ENCODE results near the gene MRPL21. TPM values are rescaled to one million over a fixed set of nuclear protein-coding genes. Genes with fewer than 3 reads are reported as not detected.

The MRPL21 gene
- total and polyA plus RNA-seq, 2 experiments from 2014 or later, result 62.4 to 232 TPM

DNA sequence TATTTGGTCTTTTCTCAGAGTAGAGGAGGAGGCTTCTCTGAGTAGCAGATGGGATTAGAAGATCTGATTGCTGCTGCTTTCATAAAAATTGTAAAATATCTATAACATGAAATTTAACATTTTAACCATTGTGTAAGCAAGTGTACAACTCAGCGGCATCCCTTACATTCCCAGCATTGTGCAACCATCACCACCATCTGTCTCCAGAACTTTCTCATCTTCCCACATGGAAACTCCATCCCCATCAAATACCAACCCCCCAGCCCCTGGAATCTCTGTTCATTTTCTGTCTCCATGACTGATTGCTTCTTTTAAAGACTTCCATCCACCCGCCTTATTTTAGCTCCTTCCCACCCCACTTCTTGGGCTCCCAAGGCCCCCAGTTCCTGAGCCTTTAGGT lies 44.9 kb upstream of the MRPL21 start:
- no peaks in the 10 kb centered on the region for H3F3A ChIP-seq (replicated peaks; ENCODE audit: low read depth)
- H3K27ac Mint-ChIP-seq, result no peak overlapping the region
- H3K4me2 ChIP-seq, result no peak overlapping the region
- no peaks in the 10 kb centered on the region for H3K36me3 Mint-ChIP-seq (ENCODE audit: low read depth)
- no peaks in the 10 kb centered on the region for H3K27me3 ChIP-seq (ENCODE audit: insufficient read depth)
- no peaks in the 10 kb centered on the region for H3K9me3 Mint-ChIP-seq
- peaks cover 24% of the 10 kb centered on the region for H3K4me1 Mint-ChIP-seq
- H3K27ac ChIP-seq (ENCODE audit: low read depth), result no peak overlapping the region
- no peak overlapping the region for H3K4me3 ChIP-seq
- H3K27me3 Mint-ChIP-seq (ENCODE audit: insufficient read depth, low read depth, poor library complexity), result peaks cover 4% of the 10 kb centered on the region
- no peaks in the 10 kb centered on the region for H3K79me2 ChIP-seq (replicated peaks; ENCODE audit: insufficient read depth)
- TF ChIP-seq CREB1 (CRISPR knock-in tag; IDR thresholded peaks at IDR 0.05; ENCODE audit: low read depth) (no peak), EZH2phosphoT487 (IDR thresholded peaks at IDR 0.05; ENCODE audit: unreplicated experiment) (no peak), EZH2 (IDR thresholded peaks at IDR 0.05; ENCODE audit: low read depth, unreplicated experiment) (no peak), STAT1 (IDR thresholded peaks at IDR 0.05; ENCODE audit: unreplicated experiment) (no peak), NANOG (IDR thresholded peaks at IDR 0.05; ENCODE audit: borderline replicate concordance) (no peak), JUNB (IDR thresholded peaks at IDR 0.05; ENCODE audit: unreplicated experiment) (no peak), POLR2AphosphoS5 (IDR thresholded peaks at IDR 0.05; ENCODE audit: low read depth) (no peak), ZNF331 (CRISPR knock-in tag; IDR thresholded peaks at IDR 0.05; ENCODE audit: low read depth) (no peak), ZNF114 (CRISPR knock-in tag; IDR thresholded peaks at IDR 0.05) (no peak)
- TF ChIP-seq, protein P1, sequence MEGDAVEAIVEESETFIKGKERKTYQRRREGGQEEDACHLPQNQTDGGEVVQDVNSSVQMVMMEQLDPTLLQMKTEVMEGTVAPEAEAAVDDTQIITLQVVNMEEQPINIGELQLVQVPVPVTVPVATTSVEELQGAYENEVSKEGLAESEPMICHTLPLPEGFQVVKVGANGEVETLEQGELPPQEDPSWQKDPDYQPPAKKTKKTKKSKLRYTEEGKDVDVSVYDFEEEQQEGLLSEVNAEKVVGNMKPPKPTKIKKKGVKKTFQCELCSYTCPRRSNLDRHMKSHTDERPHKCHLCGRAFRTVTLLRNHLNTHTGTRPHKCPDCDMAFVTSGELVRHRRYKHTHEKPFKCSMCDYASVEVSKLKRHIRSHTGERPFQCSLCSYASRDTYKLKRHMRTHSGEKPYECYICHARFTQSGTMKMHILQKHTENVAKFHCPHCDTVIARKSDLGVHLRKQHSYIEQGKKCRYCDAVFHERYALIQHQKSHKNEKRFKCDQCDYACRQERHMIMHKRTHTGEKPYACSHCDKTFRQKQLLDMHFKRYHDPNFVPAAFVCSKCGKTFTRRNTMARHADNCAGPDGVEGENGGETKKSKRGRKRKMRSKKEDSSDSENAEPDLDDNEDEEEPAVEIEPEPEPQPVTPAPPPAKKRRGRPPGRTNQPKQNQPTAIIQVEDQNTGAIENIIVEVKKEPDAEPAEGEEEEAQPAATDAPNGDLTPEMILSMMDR (conservative IDR thresholded peaks at IDR 0.05; ENCODE audit: low read depth in 2 of 2), result no peak
- TF ChIP-seq, protein P2, sequence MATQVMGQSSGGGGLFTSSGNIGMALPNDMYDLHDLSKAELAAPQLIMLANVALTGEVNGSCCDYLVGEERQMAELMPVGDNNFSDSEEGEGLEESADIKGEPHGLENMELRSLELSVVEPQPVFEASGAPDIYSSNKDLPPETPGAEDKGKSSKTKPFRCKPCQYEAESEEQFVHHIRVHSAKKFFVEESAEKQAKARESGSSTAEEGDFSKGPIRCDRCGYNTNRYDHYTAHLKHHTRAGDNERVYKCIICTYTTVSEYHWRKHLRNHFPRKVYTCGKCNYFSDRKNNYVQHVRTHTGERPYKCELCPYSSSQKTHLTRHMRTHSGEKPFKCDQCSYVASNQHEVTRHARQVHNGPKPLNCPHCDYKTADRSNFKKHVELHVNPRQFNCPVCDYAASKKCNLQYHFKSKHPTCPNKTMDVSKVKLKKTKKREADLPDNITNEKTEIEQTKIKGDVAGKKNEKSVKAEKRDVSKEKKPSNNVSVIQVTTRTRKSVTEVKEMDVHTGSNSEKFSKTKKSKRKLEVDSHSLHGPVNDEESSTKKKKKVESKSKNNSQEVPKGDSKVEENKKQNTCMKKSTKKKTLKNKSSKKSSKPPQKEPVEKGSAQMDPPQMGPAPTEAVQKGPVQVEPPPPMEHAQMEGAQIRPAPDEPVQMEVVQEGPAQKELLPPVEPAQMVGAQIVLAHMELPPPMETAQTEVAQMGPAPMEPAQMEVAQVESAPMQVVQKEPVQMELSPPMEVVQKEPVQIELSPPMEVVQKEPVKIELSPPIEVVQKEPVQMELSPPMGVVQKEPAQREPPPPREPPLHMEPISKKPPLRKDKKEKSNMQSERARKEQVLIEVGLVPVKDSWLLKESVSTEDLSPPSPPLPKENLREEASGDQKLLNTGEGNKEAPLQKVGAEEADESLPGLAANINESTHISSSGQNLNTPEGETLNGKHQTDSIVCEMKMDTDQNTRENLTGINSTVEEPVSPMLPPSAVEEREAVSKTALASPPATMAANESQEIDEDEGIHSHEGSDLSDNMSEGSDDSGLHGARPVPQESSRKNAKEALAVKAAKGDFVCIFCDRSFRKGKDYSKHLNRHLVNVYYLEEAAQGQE (IDR thresholded peaks at IDR 0.05; ENCODE audit: unreplicated experiment), result no peak
- TF ChIP-seq, protein P3, sequence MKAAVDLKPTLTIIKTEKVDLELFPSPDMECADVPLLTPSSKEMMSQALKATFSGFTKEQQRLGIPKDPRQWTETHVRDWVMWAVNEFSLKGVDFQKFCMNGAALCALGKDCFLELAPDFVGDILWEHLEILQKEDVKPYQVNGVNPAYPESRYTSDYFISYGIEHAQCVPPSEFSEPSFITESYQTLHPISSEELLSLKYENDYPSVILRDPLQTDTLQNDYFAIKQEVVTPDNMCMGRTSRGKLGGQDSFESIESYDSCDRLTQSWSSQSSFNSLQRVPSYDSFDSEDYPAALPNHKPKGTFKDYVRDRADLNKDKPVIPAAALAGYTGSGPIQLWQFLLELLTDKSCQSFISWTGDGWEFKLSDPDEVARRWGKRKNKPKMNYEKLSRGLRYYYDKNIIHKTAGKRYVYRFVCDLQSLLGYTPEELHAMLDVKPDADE (IDR thresholded peaks at IDR 0.05), result no peak
- TF ChIP-seq, protein P4, sequence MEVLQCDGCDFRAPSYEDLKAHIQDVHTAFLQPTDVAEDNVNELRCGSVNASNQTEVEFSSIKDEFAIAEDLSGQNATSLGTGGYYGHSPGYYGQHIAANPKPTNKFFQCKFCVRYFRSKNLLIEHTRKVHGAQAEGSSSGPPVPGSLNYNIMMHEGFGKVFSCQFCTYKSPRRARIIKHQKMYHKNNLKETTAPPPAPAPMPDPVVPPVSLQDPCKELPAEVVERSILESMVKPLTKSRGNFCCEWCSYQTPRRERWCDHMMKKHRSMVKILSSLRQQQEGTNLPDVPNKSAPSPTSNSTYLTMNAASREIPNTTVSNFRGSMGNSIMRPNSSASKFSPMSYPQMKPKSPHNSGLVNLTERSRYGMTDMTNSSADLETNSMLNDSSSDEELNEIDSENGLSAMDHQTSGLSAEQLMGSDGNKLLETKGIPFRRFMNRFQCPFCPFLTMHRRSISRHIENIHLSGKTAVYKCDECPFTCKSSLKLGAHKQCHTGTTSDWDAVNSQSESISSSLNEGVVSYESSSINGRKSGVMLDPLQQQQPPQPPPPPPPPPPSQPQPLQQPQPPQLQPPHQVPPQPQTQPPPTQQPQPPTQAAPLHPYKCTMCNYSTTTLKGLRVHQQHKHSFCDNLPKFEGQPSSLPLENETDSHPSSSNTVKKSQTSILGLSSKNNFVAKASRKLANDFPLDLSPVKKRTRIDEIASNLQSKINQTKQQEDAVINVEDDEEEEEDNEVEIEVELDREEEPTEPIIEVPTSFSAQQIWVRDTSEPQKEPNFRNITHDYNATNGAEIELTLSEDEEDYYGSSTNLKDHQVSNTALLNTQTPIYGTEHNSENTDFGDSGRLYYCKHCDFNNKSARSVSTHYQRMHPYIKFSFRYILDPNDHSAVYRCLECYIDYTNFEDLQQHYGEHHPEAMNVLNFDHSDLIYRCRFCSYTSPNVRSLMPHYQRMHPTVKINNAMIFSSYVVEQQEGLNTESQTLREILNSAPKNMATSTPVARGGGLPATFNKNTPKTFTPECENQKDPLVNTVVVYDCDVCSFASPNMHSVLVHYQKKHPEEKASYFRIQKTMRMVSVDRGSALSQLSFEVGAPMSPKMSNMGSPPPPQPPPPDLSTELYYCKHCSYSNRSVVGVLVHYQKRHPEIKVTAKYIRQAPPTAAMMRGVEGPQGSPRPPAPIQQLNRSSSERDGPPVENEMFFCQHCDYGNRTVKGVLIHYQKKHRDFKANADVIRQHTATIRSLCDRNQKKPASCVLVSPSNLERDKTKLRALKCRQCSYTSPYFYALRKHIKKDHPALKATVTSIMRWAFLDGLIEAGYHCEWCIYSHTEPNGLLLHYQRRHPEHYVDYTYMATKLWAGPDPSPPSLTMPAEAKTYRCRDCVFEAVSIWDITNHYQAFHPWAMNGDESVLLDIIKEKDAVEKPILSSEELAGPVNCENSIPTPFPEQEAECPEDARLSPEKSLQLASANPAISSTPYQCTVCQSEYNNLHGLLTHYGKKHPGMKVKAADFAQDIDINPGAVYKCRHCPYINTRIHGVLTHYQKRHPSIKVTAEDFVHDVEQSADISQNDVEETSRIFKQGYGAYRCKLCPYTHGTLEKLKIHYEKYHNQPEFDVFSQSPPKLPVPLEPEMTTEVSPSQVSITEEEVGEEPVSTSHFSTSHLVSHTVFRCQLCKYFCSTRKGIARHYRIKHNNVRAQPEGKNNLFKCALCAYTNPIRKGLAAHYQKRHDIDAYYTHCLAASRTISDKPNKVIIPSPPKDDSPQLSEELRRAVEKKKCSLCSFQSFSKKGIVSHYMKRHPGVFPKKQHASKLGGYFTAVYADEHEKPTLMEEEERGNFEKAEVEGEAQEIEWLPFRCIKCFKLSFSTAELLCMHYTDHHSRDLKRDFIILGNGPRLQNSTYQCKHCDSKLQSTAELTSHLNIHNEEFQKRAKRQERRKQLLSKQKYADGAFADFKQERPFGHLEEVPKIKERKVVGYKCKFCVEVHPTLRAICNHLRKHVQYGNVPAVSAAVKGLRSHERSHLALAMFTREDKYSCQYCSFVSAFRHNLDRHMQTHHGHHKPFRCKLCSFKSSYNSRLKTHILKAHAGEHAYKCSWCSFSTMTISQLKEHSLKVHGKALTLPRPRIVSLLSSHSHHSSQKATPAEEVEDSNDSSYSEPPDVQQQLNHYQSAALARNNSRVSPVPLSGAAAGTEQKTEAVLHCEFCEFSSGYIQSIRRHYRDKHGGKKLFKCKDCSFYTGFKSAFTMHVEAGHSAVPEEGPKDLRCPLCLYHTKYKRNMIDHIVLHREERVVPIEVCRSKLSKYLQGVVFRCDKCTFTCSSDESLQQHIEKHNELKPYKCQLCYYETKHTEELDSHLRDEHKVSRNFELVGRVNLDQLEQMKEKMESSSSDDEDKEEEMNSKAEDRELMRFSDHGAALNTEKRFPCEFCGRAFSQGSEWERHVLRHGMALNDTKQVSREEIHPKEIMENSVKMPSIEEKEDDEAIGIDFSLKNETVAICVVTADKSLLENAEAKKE (CRISPR knock-in tag; IDR thresholded peaks at IDR 0.05), result no peak
- no peaks in the 10 kb centered on the region for H3K9me2 ChIP-seq (ENCODE audit: insufficient read depth)
- no peak overlapping the region for H2AFZ ChIP-seq
- no peak for ATAC-seq
- no peak for DNase-seq (ENCODE audit: low spot score)
- no peaks in the 10 kb centered on the region for H3K36me3 ChIP-seq (ENCODE audit: insufficient read depth)
- H4K20me1 ChIP-seq (replicated peaks; ENCODE audit: insufficient read depth), result no peaks in the 10 kb centered on the region
- H3K4me3 Mint-ChIP-seq, result no peak overlapping the region; the same call in 2 of the 3 replicates
- H3K4me1 ChIP-seq (ENCODE audit: insufficient read depth), result peaks cover 6% of the 10 kb centered on the region; the same call in 1 of the 2 replicates

Measured in GM23338 (cell line).